GM18873 (cell line): ENCODE data around the gene PCSK5.

Source experiments
- ATAC-seq: cut with Tn5 transposase; IDR thresholded peaks from one replicate; pipeline ENCODE4 v1.9.1; 2021; ENCODE audit warnings: mild to moderate bottlenecking, moderate library complexity, moderate number of reproducible peaks; ENCODE audit not compliant: unreplicated experiment, low FRiP score

PCSK5 gene

GRCh38 chr9:76166526-76166925 lies 276.1 kb downstream of the PCSK5 start:
- no peak for ATAC-seq

GRCh38 chr9:76176171-76176570 lies 285.7 kb downstream of the PCSK5 start:
- ATAC-seq = no peak

- ATAC-seq = no peak
Measured at GRCh38 chr9:76177931-76178330, 287.5 kb downstream of the PCSK5 start.

DNA sequence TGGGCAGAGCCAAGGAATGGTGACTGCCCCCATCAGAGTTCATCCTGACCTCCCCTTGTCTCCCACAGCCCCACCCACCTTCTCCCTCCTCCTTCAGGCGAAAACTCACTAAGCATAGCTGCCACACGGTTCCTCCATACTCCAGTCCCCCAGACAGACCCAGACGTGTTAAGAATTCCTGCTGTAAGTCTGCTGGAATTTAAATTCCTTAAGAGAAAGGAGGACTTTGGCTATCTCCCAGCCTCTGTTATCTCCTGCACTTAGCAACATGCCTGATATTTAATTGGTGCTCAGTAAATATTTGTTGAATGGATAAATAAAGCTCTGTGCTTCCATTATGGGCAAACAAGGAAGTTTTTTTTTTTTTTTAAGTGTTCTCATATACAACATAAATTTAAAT lies 290.1 kb downstream of the PCSK5 start:
- ATAC-seq = no peak

DNA sequence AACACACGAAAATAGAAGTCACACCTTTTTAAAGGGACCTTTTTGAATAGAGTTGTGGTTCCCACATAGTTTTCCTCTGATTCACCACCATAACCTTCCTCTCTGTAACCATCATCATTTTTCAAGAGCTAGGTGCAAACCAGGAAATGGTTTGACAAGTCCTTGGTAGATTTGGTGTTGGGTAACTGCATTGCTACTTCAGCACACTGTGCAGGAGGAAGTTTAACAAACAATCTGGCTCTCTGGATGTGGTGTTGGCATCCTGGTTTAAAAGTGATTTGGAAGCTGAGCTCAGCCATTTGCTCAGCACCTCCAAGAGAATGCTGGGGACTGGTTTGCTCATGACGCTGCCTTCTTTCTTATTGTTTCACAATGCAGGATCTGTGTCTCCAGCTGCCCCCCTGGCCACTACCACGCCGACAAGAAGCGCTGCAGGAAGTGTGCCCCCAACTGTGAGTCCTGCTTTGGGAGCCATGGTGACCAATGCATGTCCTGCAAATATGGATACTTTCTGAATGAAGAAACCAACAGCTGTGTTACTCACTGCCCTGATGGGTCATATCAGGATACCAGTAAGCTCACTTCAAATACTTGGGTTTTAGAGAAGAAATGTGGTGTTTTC lies 290.7 kb downstream of the PCSK5 start:
- ATAC-seq = no peak

GRCh38 chr9:76181781-76182180 lies 291.3 kb downstream of the PCSK5 start:
- no peak for ATAC-seq

DNA sequence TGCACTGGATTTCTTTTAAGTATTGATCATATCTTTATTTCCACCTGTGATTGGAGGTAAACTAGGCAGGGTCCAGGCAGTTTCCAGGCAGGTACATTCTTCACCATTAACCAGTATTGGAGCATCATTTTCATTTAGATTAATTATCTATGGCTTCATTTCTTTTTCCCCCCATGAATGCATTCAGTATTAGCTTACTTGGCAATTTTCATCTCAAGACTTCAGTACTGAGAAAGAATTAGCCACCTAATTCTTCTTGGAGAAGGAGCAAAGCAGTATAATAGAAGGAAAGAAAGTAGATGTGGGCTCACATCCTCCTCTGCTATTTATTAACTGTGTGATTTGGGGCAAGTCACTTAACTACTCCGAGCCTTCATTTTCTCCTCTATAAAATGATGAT lies 295.0 kb downstream of the PCSK5 start:
- ATAC-seq = no peak

GRCh38 chr9:76188286-76188685 lies 297.8 kb downstream of the PCSK5 start:
- ATAC-seq = no peak

DNA sequence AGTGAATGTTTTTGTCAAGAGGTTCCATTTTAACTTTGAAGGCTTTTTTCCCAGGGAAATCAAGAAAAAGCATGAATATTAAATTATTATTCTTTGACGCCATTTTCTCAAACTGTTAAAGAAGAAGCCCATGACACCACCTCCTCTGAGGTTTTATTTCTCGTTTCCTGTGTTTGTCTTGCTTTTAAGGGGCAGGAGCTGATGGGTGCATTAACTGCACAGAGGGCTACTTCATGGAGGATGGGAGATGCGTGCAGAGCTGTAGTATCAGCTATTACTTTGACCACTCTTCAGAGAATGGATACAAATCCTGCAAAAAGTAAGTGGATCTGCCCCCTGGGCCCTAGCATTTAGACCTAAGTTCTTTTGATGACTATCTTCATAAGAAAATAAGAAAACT lies 298.4 kb downstream of the PCSK5 start:
- ATAC-seq = no peak

- no peak for ATAC-seq
Measured at GRCh38 chr9:76191493-76191892, 301.0 kb downstream of the PCSK5 start.

- no peak for ATAC-seq
Measured at GRCh38 chr9:76192013-76192412, 301.5 kb downstream of the PCSK5 start.

DNA sequence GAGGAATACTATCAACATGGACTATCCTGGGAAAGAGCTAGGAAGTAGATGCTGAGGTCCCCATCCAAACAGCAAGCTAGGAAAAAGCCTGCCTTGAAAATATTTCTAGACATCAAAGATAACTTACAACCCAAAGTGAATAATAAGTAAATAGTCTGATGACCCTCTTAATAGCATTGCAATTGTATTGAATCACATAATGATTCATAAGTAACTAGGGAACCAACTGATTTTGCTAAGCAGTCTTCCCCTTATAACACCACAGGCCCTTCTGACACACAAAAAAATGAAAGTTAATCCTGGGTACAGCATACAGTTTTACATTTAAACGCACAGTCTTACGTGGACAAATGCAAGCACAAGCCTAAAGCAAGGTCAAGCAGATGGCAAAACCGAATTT lies 304.4 kb downstream of the PCSK5 start:
- ATAC-seq = no peak

DNA sequence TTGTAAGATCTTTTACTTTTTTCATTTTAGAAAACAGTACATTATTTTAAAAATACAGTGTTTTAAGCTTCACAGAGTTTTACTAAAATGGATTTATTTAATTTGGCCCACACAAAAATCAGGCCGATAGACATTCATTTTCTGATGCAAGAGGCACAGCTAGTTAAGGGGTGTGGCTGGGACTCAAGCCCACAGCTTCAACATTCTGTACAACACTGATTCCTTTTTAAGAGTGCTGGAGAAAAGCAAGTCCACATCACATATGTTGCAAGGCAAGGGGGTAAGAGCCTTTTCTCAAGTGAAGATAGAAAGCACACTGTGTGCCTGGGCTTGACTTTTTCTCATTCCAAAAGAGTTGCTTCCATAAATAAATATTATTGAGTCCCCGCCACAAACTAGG lies 307.9 kb downstream of the PCSK5 start:
- no peak for ATAC-seq

DNA sequence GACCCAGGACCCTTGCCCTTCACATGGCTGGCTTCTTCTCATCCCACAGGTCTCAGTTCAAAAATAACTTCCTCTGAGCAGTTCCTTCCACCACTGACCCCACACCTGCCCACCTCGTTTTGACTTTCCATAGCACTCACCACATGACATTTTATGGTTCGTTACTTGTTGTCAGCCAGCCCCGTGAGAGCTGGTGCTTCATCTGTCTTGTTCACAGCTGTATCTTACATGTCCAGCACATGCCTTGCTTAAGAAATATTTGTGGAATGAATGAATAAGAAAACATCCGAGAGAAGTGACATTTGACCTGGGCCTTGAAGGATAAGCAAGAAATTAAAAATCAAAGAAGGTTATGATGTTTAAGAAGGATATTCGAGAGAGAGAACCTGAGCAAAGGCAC lies 309.8 kb downstream of the PCSK5 start:
- no peak for ATAC-seq

- ATAC-seq = no peak
Measured at GRCh38 chr9:76200745-76201144, 310.3 kb downstream of the PCSK5 start.

DNA sequence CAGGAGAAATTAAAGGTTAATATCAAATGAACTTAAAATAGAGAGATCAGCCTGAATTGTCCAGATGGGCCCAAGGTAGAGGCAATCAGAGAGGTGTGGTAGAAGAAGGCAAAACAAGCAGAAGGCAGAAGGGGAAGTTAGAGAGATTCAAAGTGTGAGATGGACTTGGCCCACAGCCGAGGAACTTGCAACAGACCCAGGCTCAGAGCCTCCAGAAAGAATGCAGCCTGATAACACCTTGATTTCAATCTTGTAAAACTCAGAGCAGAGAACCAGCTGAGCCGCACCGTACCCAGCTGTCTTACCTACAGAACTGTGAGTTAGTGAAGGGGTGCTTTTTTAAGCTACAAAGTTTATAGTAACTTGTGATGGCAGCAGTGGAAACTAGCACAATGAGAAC lies 312.9 kb downstream of the PCSK5 start:
- no peak for ATAC-seq

- no peak for ATAC-seq
Measured at GRCh38 chr9:76206821-76207220, 316.3 kb downstream of the PCSK5 start.

- no peak for ATAC-seq
Measured at GRCh38 chr9:76213751-76214150, 323.3 kb downstream of the PCSK5 start.

GRCh38 chr9:76215066-76215465 lies 324.6 kb downstream of the PCSK5 start:
- no peak for ATAC-seq

DNA sequence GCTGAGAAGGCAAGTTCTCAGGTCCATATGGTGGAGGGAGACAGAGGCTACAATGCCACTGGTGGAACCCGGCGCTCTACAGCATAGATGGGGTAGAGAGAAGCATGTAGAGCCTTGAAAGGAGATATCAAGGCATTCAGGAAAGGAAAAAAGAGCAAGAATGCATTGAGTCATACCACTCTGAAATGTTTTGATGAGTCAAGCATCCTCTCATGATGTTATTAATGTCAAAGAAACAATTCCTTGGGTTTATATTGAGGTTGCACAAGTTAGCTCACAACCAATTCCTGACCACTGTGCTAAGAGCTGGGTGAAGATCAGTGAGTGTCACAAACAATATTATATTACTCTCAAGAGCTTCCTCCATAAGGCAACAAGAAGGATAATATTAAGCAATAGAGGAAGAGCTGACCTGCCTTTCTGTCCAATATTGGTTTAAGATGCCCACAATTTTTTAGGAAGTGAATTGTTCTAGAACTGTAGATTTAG lies 325.7 kb downstream of the PCSK5 start:
- no peak for ATAC-seq

- no peak for ATAC-seq
Measured at GRCh38 chr9:76218117-76218885, 327.8 kb downstream of the PCSK5 start.

GRCh38 chr9:76218886-76219445 lies 328.5 kb downstream of the PCSK5 start:
- no peak for ATAC-seq
